ENCODE results near the gene UBAP2.
"Not testable (repeated sequence)": the region's sequence is repeated elsewhere in the genome, so short reads cannot be mapped to it uniquely, and the experiment has no call there.

DNA sequence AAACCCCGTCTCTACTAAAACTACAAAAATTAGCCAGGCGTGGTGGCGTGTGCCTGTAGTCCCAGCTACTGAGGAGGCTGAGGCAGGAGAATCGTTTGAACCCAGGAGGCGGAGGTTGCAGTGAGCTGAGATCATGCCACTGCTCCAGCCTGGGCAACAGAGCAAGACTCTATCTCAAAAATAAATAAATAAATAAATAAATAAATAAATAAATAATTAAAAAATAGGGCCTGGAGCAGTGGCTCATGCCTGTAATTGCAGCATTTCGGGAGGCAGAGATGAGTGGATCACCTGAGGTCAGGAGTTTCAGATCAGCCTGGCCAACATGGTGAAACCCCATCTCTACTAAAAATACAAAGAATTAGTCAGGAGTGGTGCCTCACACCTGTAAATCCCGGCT is 86.2 kb downstream of the UBAP2 start:
- TF ChIP-seq, protein P1, sequence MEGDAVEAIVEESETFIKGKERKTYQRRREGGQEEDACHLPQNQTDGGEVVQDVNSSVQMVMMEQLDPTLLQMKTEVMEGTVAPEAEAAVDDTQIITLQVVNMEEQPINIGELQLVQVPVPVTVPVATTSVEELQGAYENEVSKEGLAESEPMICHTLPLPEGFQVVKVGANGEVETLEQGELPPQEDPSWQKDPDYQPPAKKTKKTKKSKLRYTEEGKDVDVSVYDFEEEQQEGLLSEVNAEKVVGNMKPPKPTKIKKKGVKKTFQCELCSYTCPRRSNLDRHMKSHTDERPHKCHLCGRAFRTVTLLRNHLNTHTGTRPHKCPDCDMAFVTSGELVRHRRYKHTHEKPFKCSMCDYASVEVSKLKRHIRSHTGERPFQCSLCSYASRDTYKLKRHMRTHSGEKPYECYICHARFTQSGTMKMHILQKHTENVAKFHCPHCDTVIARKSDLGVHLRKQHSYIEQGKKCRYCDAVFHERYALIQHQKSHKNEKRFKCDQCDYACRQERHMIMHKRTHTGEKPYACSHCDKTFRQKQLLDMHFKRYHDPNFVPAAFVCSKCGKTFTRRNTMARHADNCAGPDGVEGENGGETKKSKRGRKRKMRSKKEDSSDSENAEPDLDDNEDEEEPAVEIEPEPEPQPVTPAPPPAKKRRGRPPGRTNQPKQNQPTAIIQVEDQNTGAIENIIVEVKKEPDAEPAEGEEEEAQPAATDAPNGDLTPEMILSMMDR (IDR thresholded peaks at IDR 0.05): not testable (repeated sequence)
- not testable (repeated sequence) for TF ChIP-seq EP300, POLR2A (IDR thresholded peaks at IDR 0.05)

Data from suprapubic skin (tissue), 3 donors.